ENCODE measurements around the gene ASCC3.

ASCC3 gene

DNA sequence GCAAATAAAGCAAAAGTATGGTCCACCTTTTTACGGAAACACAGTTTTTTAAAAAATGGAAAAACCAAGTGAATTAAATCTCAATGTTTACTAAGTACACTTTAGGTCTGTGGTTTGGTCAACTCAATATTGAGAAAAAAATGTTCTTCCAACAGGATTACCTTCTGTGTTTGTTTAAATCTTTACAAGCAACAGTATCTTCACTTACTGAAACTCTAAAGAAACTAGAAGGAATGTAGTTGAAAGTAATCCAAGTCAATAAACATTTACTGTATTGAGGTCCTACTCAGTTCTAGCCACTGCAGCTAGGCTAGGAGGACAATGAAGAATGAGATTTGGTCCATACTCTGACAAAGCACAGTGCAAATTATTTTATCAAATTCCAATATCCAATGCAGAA lies 80.1 kb downstream of the ASCC3 start:
- TF ChIP-seq, protein P1, sequence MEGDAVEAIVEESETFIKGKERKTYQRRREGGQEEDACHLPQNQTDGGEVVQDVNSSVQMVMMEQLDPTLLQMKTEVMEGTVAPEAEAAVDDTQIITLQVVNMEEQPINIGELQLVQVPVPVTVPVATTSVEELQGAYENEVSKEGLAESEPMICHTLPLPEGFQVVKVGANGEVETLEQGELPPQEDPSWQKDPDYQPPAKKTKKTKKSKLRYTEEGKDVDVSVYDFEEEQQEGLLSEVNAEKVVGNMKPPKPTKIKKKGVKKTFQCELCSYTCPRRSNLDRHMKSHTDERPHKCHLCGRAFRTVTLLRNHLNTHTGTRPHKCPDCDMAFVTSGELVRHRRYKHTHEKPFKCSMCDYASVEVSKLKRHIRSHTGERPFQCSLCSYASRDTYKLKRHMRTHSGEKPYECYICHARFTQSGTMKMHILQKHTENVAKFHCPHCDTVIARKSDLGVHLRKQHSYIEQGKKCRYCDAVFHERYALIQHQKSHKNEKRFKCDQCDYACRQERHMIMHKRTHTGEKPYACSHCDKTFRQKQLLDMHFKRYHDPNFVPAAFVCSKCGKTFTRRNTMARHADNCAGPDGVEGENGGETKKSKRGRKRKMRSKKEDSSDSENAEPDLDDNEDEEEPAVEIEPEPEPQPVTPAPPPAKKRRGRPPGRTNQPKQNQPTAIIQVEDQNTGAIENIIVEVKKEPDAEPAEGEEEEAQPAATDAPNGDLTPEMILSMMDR (IDR thresholded peaks at IDR 0.05; ENCODE audit: extremely low read depth, insufficient read depth, missing control alignments): no peak
- DNase-seq (ENCODE audit: low spot score): no peak
- in situ Hi-C loops (cut with MboI; ENCODE audit: low pct_unique_long_range_greater_than_20kb, low sequenced_read_pairs, unreplicated experiment): no loop called here

GRCh38 chr6:100796049-100796823 lies 84.9 kb downstream of the ASCC3 start:
- in situ Hi-C loops (cut with MboI; ENCODE audit: low pct_unique_long_range_greater_than_20kb, low sequenced_read_pairs, unreplicated experiment): no loop called here
- TF ChIP-seq, protein P1 (IDR thresholded peaks at IDR 0.05; ENCODE audit: extremely low read depth, insufficient read depth, missing control alignments): peak; percentile 10
- DNase-seq (ENCODE audit: low spot score): no peak

DNA sequence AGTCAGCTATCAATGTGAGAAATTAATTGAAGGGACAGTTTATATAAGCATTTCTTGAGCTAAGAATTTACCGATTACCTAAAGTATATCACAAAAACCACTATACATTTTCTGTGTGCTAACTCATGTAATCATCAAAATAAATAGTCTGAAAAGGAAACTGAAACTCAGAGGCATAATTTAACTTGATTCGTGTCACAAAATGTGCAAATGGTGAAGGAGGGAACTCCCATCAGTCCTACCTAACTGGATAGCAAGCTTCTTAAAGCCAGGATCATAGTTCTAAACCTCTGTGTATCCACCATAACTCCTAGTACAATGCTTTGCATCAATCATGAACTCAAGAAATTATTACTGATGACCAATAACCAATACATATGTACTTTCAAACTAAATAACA lies 91.0 kb downstream of the ASCC3 start:
- DNase-seq (ENCODE audit: low spot score): no peak
- in situ Hi-C loops (cut with MboI; ENCODE audit: low pct_unique_long_range_greater_than_20kb, low sequenced_read_pairs, unreplicated experiment): no loop called here
- TF ChIP-seq, protein P1 (IDR thresholded peaks at IDR 0.05; ENCODE audit: extremely low read depth, insufficient read depth, missing control alignments): no peak

GRCh38 chr6:100785982-100786381 lies 95.1 kb downstream of the ASCC3 start:
- in situ Hi-C loops (cut with MboI; ENCODE audit: low pct_unique_long_range_greater_than_20kb, low sequenced_read_pairs, unreplicated experiment): no loop called here
- TF ChIP-seq, protein P1 (IDR thresholded peaks at IDR 0.05; ENCODE audit: extremely low read depth, insufficient read depth, missing control alignments): no peak
- no peak for DNase-seq (ENCODE audit: low spot score)

DNA sequence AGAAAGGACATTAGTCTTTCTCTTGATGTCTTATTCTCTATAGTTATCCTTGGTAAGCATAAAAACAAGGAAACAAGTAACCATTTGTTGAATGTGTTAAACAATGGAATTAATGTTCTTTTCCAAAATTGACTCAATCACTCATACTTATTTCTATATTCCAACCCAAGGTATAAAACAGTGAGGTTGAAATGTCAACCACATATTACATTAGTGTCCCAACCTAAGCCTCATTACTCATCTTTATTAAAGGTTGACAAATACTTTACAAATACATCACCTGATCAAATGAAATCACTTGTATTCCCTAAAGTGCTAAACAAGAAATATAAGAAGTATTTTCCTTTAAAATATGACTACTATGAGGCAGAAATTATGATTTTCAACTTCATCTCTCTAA lies 100.5 kb downstream of the ASCC3 start:
- TF ChIP-seq, protein P1 (IDR thresholded peaks at IDR 0.05; ENCODE audit: extremely low read depth, insufficient read depth, missing control alignments): no peak
- in situ Hi-C loops (cut with MboI; ENCODE audit: low pct_unique_long_range_greater_than_20kb, low sequenced_read_pairs, unreplicated experiment): no loop called here
- DNase-seq (ENCODE audit: low spot score): no peak

- DNase-seq (ENCODE audit: low spot score): no peak
- TF ChIP-seq, protein P1 (IDR thresholded peaks at IDR 0.05; ENCODE audit: extremely low read depth, insufficient read depth, missing control alignments): no peak
- in situ Hi-C loops (cut with MboI; ENCODE audit: low pct_unique_long_range_greater_than_20kb, low sequenced_read_pairs, unreplicated experiment): no loop called here
Observed at GRCh38 chr6:100775667-100776066, 105.5 kb downstream of the ASCC3 start.

Measured in GM13977 (cell line).